ENCODE data around the gene BAD. TPM values are rescaled to one million over a fixed set of nuclear protein-coding genes. Genes with fewer than 3 reads are reported as not detected.
"Not testable (repeated sequence)": the region's sequence is repeated elsewhere in the genome, so short reads cannot be mapped to it uniquely, and the experiment has no call there.

BAD gene
- total RNA-seq, 2 donors from 2014 or later = 7.1 to 31.6 TPM

GRCh38 chr11:64246871-64247728, 37.4 kb downstream of the BAD start, which contains the start of gene PPP1R14B:
TSS of gene PPP1R14B (minus strand) at chr11:64246943. CDS start at chr11:64246673, 270 bp downstream.
- Mint-ChIP-seq H3K9me3 (no peaks in the 10 kb centered on the region), H3K36me3 (peaks cover 6 to 16% of the 10 kb centered on the region in 2 donors), H3K27ac (peak within 1 kb of the TSS; percentile 91 to 93)
- ATAC-seq (peak; percentile 39 to 73), DNase-seq (ENCODE audit: low spot score in 2 of 2) (peak; percentile 74 to 82)

GRCh38 chr11:64246621-64246870, 37.9 kb downstream of the BAD start:
- not testable (repeated sequence) for DNase-seq (ENCODE audit: low spot score in 2 of 2); H3K9me3 Mint-ChIP-seq
- peak overlapping the region in 1 of 2 donors; percentile 93 for H3K27ac Mint-ChIP-seq
- peak; percentile 3 to 29 for ATAC-seq
- peaks cover 6 to 16% of the 10 kb centered on the region in 2 donors for H3K36me3 Mint-ChIP-seq

GRCh38 chr11:64245797-64246620, 38.5 kb downstream of the BAD start:
- peak; percentile 72 to 87 for DNase-seq (ENCODE audit: low spot score in 2 of 2)
- Mint-ChIP-seq H3K9me3 (no peaks in the 10 kb centered on the region), H3K36me3 (peaks cover 6 to 16% of the 10 kb centered on the region in 2 donors), H3K27ac (peak overlapping the region; percentile 91 to 93)
- peak in 1 of 2 donors; percentile 55 for ATAC-seq

- Mint-ChIP-seq H3K9me3 (no peaks in the 10 kb centered on the region), H3K27ac (peak overlapping the region; percentile 91 to 93), H3K36me3 (peaks cover 7 to 16% of the 10 kb centered on the region in 2 donors)
- DNase-seq (ENCODE audit: low spot score in 2 of 2) (no peak), ATAC-seq (no peak)
Observed at GRCh38 chr11:64245401-64245796, 39.1 kb downstream of the BAD start.

- no peaks in the 10 kb centered on the region for H3K9me3 Mint-ChIP-seq
- peak overlapping the region in 1 of 2 donors; percentile 93 for H3K27ac Mint-ChIP-seq
- no peak for ATAC-seq
Observed at GRCh38 chr11:64244966-64245365, 39.5 kb downstream of the BAD start.

GRCh38 chr11:64244107-64244506, 40.4 kb downstream of the BAD start:
- H3K9me3 Mint-ChIP-seq = no peaks in the 10 kb centered on the region
- ATAC-seq (no peak), DNase-seq (ENCODE audit: low spot score in 2 of 2) (no peak)
- peaks cover 11 to 16% of the 10 kb centered on the region in 2 donors for H3K36me3 Mint-ChIP-seq
- peak overlapping the region; percentile 29 to 32 for H3K27ac Mint-ChIP-seq

More at GRCh38 chr11:64244966-64245365, 39.5 kb downstream of the BAD start:
- no peak for DNase-seq (ENCODE audit: low spot score in 2 of 2)
- H3K36me3 Mint-ChIP-seq = peaks cover 11 to 16% of the 10 kb centered on the region in 2 donors

GRCh38 chr11:64243236-64243854, 41.1 kb downstream of the BAD start:
- peak overlapping the region; percentile 32 to 60 for H3K27ac Mint-ChIP-seq
- ATAC-seq (no peak), DNase-seq (ENCODE audit: low spot score in 2 of 2) (no peak)
- no peaks in the 10 kb centered on the region for H3K9me3 Mint-ChIP-seq
- H3K36me3 Mint-ChIP-seq = peaks cover 11 to 16% of the 10 kb centered on the region in 2 donors

- ATAC-seq = peak; percentile 2 to 10
- peak in 1 of 2 donors; percentile 40 for DNase-seq (ENCODE audit: low spot score in 2 of 2)
Observed at GRCh38 chr11:64241491-64242374, 42.7 kb downstream of the BAD start.

GRCh38 chr11:64241241-64241490, 43.3 kb downstream of the BAD start:
- H3K9me3 Mint-ChIP-seq = no peaks in the 10 kb centered on the region
- ATAC-seq (peak; percentile 74 to 85), DNase-seq (ENCODE audit: low spot score in 2 of 2) (peak; percentile 100)
- H3K36me3 Mint-ChIP-seq = peaks cover 11 to 16% of the 10 kb centered on the region in 2 donors
- peak overlapping the region; percentile 96 to 97 for H3K27ac Mint-ChIP-seq

More at GRCh38 chr11:64241491-64242374, 42.7 kb downstream of the BAD start:
- H3K36me3 Mint-ChIP-seq = peaks cover 11 to 16% of the 10 kb centered on the region in 2 donors
- no peaks in the 10 kb centered on the region for H3K9me3 Mint-ChIP-seq
- peak overlapping the region; percentile 96 to 97 for H3K27ac Mint-ChIP-seq

GRCh38 chr11:64240435-64241240, 43.8 kb downstream of the BAD start, which contains the start of gene FKBP2:
TSS of gene FKBP2 (plus strand) at chr11:64241095. CDS start at chr11:64242388, 1,293 bp downstream.
- Mint-ChIP-seq H3K27ac (peak within 1 kb of the TSS; percentile 96 to 97), H3K36me3 (peaks cover 6 to 11% of the 10 kb centered on the region in 2 donors), H3K9me3 (no peaks in the 10 kb centered on the region)
- DNase-seq (ENCODE audit: low spot score in 2 of 2) (peak; percentile 99), ATAC-seq (peak; percentile 65 to 72)

GRCh38 chr11:64239662-64240434, 44.6 kb downstream of the BAD start:
- Mint-ChIP-seq H3K36me3 (peaks cover 5 to 10% of the 10 kb centered on the region in 2 donors), H3K9me3 (no peaks in the 10 kb centered on the region), H3K27ac (peak overlapping the region; percentile 96 to 97)
- DNase-seq (ENCODE audit: low spot score in 2 of 2) (no peak), ATAC-seq (no peak)

- DNase-seq (ENCODE audit: low spot score in 2 of 2) (no peak), ATAC-seq (no peak)
- H3K27ac Mint-ChIP-seq = peak overlapping the region in 1 of 2 donors; percentile 96
- H3K36me3 Mint-ChIP-seq = peaks cover 5 to 10% of the 10 kb centered on the region in 2 donors
- H3K9me3 Mint-ChIP-seq = no peaks in the 10 kb centered on the region
Observed at GRCh38 chr11:64238999-64239398, 45.5 kb downstream of the BAD start.

- DNase-seq (ENCODE audit: low spot score in 2 of 2) (no peak), ATAC-seq (no peak)
- Mint-ChIP-seq H3K27ac (peak overlapping the region; percentile 60 to 96), H3K9me3 (no peaks in the 10 kb centered on the region), H3K36me3 (peaks cover 2 to 5% of the 10 kb centered on the region in 2 donors)
Observed at GRCh38 chr11:64238076-64238475, 46.4 kb downstream of the BAD start.

GRCh38 chr11:64237484-64237951, 46.9 kb downstream of the BAD start:
- Mint-ChIP-seq H3K36me3 (peaks cover 0 to 5% of the 10 kb centered on the region in 2 donors), H3K27ac (peak overlapping the region; percentile 60 to 78), H3K9me3 (no peaks in the 10 kb centered on the region)
- DNase-seq (ENCODE audit: low spot score in 2 of 2) (no peak), ATAC-seq (no peak)

Measured in activated naive CD4-positive, alpha-beta T cell treated with anti-CD3 and anti-CD28 coated beads, Interleukin-2, amount 50 U/mL, for 72 hours (primary cell).